NCI-H1048 (cell line): ENCODE measurements around the gene FOXP1.

Source experiments
- DNase-seq: peaks from one replicate; lab custom pipeline; 2025; lab: John Stamatoyannopoulos, UW

The FOXP1 gene

DNA sequence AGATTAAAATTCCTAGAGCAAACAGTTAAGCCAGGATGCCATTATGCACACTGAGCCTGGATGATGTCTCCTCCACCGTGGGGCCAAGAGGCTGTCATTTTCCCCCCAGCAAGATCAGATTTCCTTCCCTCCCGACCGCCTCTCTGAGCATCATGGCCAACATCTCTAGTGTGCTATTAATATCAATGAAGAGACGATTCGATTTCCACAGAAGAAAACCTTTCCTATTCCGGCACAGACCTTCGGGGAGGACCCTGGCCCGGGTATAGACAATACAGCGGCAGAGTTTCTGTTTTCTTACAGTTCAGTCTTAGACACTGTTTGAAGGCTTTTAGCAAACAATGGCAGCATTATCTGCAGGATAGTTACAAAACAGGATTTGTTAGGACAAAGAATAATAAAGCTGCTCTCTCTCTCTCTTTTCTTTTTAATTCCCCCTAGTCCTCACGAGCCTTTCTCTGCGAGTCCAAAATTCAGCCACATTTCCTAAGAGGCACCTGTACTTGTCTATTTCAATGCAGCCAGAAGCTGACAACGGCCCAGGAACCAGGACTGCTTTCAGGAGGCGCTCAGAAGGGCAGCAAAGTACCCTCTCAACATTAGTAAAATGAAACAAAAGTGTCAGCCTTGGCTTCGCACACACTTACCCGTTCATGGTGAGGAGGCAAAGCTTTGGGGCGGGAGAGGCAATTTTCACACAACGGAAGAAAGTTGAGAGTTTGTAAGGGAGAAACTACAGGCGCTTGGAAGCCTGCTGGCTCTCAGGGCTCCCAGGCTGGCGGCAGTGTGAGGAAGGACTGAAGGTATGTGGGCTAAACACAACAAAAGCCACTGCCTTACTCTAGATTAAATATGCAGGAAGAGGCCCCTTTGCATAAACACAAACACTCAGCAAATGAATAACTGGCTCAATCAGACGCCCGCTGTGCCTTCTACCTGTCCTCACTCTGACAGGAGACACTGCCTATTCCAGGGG is 278.0 kb downstream of the FOXP1 start:
- DNase-seq = no peak

- DNase-seq = no peak
Measured at GRCh38 chr3:71304684-71305083, 278.8 kb downstream of the FOXP1 start.

GRCh38 chr3:71304247-71304646 is 279.3 kb downstream of the FOXP1 start:
- DNase-seq = no peak

- DNase-seq = no peak
Measured at GRCh38 chr3:71303627-71304200, 279.8 kb downstream of the FOXP1 start.

GRCh38 chr3:71302604-71303003 is 280.9 kb downstream of the FOXP1 start:
- no peak for DNase-seq

DNA sequence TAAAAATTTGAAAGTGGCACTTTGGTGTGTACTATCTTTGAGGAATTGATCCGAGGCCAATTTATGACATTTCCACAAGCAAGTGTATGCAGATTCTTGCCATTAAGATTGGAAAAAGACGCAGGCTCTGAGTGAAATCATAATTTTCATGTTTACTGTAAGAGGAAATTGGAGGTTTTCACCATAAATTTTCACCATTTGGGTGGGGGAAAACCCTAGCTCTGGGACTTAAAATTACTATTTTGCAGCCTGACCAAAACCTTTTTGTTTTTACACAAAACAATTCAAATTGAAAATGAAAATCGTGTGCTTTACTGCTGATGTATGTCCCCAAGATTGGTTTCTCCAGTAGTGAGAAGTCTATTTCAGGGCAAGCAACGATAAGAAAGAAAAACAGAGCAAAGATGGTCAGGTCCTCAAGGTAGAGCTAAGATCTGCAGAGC is 282.6 kb downstream of the FOXP1 start:
- DNase-seq = no peak

DNA sequence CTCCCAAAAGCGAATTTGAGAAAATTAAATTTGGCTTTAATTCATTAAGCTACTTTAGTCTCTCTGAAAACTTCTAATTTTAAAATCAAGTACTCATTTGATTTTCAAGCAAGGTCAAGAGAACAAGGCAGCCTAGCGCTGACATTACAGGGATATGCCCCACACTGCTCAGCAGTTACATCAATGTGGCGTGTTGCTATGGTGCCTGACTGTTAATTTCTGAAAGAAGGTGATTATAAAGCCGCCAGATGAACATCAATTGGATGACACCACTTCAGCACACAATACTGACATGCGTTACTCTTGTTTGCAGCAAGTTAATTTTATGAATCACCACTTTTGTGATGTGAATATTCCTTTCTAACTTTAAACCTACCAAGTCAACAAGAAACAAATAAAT is 284.4 kb downstream of the FOXP1 start:
- DNase-seq = no peak

DNA sequence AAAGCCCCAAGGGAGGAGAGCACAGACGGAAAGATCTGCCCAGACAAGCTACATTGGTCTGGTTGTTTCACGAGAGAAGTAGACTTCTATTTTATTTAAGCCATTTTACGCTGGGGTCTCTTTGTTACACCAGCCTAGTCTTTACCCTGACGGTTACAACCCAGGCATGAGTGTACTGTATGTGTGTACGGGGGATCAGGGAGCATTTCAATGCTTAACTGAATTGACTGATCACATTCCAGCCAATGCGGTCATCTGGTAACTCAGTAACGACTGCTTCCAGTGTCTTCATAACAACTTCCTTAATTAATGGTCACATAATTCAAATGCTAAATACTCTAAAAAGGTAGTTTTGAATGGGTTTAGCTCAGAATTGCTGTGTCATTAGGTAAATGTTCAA is 288.6 kb downstream of the FOXP1 start:
- DNase-seq = no peak

DNA sequence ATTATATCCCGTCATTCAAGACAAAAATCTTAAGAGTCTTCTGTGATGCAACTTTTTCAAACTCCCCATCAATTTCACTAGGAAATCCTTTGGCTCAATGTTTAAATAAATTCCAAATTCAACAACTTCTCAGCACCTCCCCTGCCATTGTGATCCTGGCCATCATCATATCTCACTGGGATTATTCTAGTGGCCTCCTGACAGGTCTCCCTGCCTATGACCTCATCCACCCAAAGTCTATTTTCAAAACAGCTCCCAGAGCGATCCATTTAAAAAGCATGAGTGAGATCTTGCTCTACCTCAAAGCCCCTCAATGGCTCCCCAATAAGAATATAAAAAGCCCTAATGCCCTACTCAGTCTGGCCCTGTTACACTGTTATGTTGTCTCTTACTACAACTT is 293.2 kb downstream of the FOXP1 start:
- no peak for DNase-seq

DNA sequence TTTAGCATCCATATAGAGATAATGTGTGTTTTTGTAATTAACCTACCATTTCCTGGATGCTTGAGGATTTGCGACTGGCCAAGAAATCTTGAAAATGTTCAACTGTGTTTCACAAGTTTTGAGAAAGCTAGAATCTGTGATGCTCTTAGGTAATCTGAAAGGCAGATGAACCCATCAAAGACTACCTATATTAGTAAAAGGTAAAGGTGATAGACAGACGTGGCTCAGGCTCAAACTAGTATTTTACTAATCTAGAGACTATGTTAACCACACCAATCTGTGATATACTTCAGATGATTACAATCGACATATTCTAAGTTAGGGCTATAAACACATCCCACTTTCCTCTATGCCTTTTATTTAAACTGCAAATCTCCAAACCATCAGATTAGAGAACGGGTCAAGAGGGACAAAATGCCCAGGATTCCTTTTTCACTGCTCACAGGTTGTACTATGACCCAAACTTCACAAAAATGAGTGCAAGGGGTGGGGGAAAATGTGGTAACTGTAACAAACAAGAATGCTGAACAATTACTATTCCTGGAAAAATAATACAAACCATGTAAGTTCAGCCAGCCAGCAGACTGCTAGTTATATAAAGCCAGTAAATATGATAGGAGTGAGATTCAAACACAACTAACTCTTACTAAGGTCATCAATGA is 295.1 kb downstream of the FOXP1 start:
- no peak for DNase-seq

DNA sequence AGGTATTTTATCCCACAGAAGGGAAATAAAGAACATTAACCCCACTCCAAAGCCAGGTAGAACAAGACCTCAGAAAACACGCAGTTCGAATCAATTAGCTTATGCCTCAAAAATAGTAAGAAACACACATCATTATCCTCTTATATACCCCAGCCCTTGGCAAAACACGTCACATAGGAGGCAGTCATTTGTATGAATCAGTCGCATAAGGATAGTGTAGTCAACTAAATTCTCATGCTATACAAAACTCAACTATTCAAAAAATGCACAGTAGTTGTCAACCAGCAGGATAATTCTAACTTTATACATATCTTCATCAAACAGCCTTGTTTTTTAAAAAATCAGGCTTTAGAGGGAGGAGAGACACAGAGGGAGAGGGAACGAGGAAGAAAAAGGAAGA is 298.4 kb downstream of the FOXP1 start:
- no peak for DNase-seq

DNA sequence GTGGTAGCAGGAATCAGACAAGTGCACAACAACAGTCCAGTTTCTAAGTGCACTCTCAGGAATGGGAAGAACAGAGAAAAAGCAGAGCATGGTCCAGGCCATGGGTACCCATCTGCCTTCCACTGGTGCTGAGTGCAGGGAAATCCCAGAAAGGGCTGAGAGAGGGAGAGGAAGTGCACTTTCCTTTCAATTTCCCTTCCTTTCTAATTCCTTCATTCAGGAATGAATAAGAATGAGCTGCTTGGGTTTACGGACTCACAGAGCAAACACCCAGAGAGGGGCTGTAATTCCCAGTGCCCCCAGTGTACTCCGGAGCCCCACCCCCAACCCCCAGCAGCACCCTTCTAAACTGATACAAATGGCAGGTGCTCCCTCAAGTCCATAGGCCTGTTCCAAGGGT is 300.6 kb downstream of the FOXP1 start:
- DNase-seq = no peak

- no peak for DNase-seq
Measured at GRCh38 chr3:71281280-71281679, 302.2 kb downstream of the FOXP1 start.

- no peak for DNase-seq
Measured at GRCh38 chr3:71277341-71277740, 306.2 kb downstream of the FOXP1 start.

DNA sequence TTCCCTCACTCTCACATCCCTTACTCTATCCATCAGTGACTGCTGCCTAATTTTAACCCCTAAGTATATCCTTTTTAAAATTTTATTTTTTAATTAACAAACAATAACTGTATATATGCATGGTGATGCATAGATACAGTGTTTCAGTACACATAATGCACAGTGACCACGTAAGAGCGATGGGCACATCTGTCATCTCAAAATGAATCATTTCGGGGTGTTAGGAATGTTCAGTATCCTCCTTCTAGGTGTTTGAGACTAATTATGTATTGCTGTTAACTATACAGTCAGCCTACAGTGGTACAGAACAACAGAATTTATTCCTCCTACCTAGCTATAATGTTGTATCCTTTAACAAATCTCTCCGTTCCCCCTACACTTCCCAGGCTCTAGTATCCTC is 307.0 kb downstream of the FOXP1 start:
- DNase-seq = no peak

GRCh38 chr3:71273453-71273852 is 310.1 kb downstream of the FOXP1 start:
- DNase-seq = no peak

- no peak for DNase-seq
Measured at GRCh38 chr3:71271596-71271995, 311.9 kb downstream of the FOXP1 start.

DNA sequence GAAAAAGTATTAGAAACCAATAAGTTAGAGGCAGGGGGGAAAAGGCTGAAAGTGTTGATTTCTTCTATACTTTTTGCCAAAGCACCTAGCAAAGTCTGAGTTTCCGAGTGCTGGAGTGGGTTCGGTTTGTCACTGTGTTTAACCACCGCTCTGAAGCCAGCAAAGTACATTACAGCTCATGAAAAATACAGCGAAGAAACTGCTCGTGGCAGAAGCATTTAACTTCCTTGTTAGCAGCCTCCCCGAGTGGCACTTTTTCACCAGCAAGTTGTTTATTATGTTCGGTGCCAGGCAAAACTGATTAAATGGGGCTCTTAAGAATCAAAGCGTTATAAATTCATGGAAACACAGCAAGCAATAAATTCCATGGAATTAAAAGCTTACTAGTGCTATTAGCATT is 313.6 kb downstream of the FOXP1 start:
- no peak for DNase-seq

GRCh38 chr3:71268462-71268999 is 315.0 kb downstream of the FOXP1 start:
- DNase-seq = no peak

DNA sequence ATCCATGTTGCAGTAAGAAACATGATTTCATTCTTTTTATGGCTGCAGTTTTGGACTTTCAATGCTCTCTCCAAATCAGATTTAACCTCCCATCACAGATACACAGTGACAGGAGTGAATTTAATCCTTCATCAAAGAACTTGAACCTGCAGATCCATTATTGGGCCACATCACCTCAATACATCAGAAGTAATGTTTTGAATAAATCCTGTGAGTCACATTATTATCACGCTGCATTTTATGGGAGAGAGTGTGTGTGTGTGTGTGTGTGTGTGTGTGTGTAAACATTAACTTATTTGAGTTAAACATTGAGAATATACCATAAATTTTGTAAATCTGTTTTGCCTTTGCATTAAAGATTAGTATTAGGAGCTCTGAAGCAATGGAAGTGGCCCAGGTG is 316.7 kb downstream of the FOXP1 start:
- DNase-seq = no peak

- DNase-seq = no peak
Measured at GRCh38 chr3:71265365-71265915, 318.1 kb downstream of the FOXP1 start.

DNA sequence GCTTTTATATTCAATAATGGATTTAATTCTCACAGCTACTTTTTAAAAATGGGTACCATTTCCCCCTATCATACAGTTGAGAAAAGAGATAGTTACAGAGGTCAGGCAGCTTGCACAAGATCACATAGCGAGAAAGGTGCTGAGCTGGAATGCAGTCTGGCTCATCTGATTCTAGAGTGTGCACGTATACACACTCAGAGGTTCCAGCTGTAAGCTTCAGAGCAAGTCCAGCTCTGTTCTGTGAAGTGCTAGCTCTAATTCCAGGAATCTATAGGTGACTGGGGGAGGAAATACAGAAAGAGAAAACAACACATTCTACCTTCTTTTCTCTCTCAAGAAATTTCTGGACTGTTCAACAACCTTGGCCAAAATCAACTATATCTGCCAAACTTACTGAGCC is 318.7 kb downstream of the FOXP1 start:
- DNase-seq = no peak
